ENCODE data around the gene LILRB4.
"Not testable (repeated sequence)": the region's sequence is repeated elsewhere in the genome, so short reads cannot be mapped to it uniquely, and the experiment has no call there.

Gene LILRB4

DNA sequence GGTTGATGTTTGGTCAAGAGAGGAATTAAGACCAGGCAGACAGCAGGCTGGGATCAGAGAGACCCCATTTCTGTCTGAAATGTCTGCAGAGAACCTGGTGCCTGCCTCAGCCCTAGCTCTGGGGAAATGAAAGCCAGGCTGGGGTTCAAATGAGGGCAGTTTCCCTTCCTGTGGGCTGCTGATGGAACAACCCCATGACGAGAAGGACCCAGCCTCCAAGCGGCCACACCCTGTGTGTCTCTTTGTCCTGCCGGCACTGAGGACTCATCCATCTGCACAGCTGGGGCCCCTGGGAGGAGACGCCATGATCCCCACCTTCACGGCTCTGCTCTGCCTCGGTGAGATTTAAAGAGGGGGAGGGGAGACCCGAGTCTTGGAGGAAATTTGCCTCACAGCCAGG, at the start of gene LILRB4:
TSS of gene LILRB4 (plus strand) at position 256 of the 400 bp plus-strand sequence. CDS start at position 305, 49 bp downstream.
- Histone ChIP-seq H3K36me3 (ENCODE audit: control insufficient read depth, insufficient read depth, low read length, severe bottlenecking) (no peaks in the 10 kb centered on the region), H3K27me3 (replicated peaks; ENCODE audit: control insufficient read depth, insufficient read depth, low read length) (no peaks in the 10 kb centered on the region), H3K9me3 (ENCODE audit: control insufficient read depth, low read length) (no peaks in the 10 kb centered on the region), H3K9ac (ENCODE audit: low read length) (no peak within 1 kb of the TSS), H3K4me1 (ENCODE audit: control insufficient read depth, insufficient read depth, low read length) (no peaks in the 10 kb centered on the region), H3K4me3 (ENCODE audit: low read length) (no peak within 1 kb of the TSS)
- DNase-seq (ENCODE audit: low read depth), result no peak

GRCh38 chr19:54614726-54615125, 48.1 kb upstream of the LILRB4 start:
- DNase-seq (ENCODE audit: low read depth), result no peak
- no peak overlapping the region for H3K9ac ChIP-seq (ENCODE audit: low read length)
- H3K4me3 ChIP-seq (ENCODE audit: low read length), result no peak overlapping the region
- H3K27me3 ChIP-seq (replicated peaks; ENCODE audit: control insufficient read depth, insufficient read depth, low read length), result no peaks in the 10 kb centered on the region
- H3K9me3 ChIP-seq (ENCODE audit: control insufficient read depth, low read length), result no peaks in the 10 kb centered on the region
- H3K36me3 ChIP-seq (ENCODE audit: control insufficient read depth, insufficient read depth, low read length, severe bottlenecking), result no peaks in the 10 kb centered on the region
- no peaks in the 10 kb centered on the region for H3K4me1 ChIP-seq (ENCODE audit: control insufficient read depth, insufficient read depth, low read length)

DNA sequence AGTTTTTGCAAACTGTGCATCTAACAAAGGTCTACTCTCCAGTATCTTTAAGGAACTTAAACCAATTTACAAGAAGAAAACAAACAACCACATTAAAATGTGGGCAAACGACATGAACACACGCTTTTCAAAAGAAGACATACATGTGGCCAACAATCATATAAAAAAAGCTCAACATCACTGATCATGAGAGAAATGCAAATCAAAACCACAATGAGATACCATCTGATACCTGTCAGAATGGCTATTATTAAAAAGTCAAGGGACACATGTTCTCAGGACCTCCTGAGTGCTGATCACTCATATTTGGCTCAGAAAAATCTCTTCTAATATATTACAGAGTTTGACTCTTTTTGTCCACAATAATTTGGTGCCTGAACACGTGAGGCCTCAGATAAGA, 46.7 kb upstream of the LILRB4 start:
- Histone ChIP-seq H3K27me3 (replicated peaks; ENCODE audit: control insufficient read depth, insufficient read depth, low read length) (no peaks in the 10 kb centered on the region), H3K4me1 (ENCODE audit: control insufficient read depth, insufficient read depth, low read length) (no peaks in the 10 kb centered on the region), H3K36me3 (ENCODE audit: control insufficient read depth, insufficient read depth, low read length, severe bottlenecking) (no peaks in the 10 kb centered on the region), H3K9me3 (ENCODE audit: control insufficient read depth, low read length) (no peaks in the 10 kb centered on the region), H3K9ac (ENCODE audit: low read length) (no peak overlapping the region), H3K4me3 (ENCODE audit: low read length) (no peak overlapping the region)
- no peak for DNase-seq (ENCODE audit: low read depth)

- Histone ChIP-seq H3K27me3 (replicated peaks; ENCODE audit: control insufficient read depth, insufficient read depth, low read length) (no peaks in the 10 kb centered on the region), H3K4me1 (ENCODE audit: control insufficient read depth, insufficient read depth, low read length) (no peaks in the 10 kb centered on the region), H3K4me3 (ENCODE audit: low read length) (no peak overlapping the region), H3K9me3 (ENCODE audit: control insufficient read depth, low read length) (no peaks in the 10 kb centered on the region), H3K36me3 (ENCODE audit: control insufficient read depth, insufficient read depth, low read length, severe bottlenecking) (no peaks in the 10 kb centered on the region), H3K9ac (ENCODE audit: low read length) (no peak overlapping the region)
- no peak for DNase-seq (ENCODE audit: low read depth)
Observed at GRCh38 chr19:54616821-54617560, 45.8 kb upstream of the LILRB4 start.

GRCh38 chr19:54620464-54620863, 42.3 kb upstream of the LILRB4 start:
- no peaks in the 10 kb centered on the region for H3K27me3 ChIP-seq (replicated peaks; ENCODE audit: control insufficient read depth, insufficient read depth, low read length)
- DNase-seq (ENCODE audit: low read depth), result no peak
- no peaks in the 10 kb centered on the region for H3K9me3 ChIP-seq (ENCODE audit: control insufficient read depth, low read length)
- no peak overlapping the region for H3K9ac ChIP-seq (ENCODE audit: low read length)
- no peaks in the 10 kb centered on the region for H3K36me3 ChIP-seq (ENCODE audit: control insufficient read depth, insufficient read depth, low read length, severe bottlenecking)
- H3K4me1 ChIP-seq (ENCODE audit: control insufficient read depth, insufficient read depth, low read length), result no peaks in the 10 kb centered on the region
- H3K4me3 ChIP-seq (ENCODE audit: low read length), result no peak overlapping the region

DNA sequence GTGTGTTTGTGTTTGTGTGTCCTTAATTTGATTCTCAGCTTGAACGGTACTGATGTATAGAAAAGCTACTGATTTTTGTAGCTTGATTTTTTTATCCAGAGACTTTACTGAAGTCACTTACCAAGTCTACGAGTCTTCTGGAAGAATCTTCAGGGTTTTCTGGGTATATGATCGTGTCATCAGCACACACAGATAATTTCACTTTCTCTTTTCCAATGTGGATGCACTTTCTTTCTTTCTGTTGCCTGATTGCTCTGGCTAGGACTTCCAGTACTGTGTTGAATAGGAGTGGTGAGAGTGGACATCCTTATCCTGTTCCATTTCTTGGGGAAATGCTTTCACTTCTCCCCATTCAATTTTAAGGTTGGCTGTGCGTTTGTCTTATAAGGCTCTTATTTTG, 40.4 kb upstream of the LILRB4 start:
- H3K36me3 ChIP-seq (ENCODE audit: control insufficient read depth, insufficient read depth, low read length, severe bottlenecking), result no peaks in the 10 kb centered on the region
- H3K9me3 ChIP-seq (ENCODE audit: control insufficient read depth, low read length), result no peaks in the 10 kb centered on the region

DNA sequence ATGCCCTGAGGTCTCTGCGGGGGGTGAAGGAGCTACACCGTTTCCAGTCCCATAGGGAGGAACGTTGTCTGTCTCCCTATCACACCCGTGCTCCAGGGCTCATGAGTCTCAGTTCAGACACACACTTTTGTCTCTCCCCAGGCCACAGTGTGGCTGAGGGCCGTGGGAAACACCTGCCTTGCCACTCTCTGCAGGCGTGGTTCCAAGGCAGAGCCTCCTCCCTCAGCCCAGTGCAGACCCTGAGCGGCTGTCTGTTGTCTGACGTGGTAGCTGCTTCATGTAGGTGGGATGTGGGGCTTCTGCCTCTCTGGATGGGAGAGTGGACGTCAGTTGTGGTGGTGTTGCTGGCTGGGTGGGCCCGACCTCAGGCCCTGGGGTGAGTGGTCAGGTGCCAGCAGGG, 38.6 kb upstream of the LILRB4 start:
- H3K9ac ChIP-seq (ENCODE audit: low read length); H3K27me3 ChIP-seq (replicated peaks; ENCODE audit: control insufficient read depth, insufficient read depth, low read length); H3K9me3 ChIP-seq (ENCODE audit: control insufficient read depth, low read length); DNase-seq (ENCODE audit: low read depth); H3K4me3 ChIP-seq (ENCODE audit: low read length); H3K36me3 ChIP-seq (ENCODE audit: control insufficient read depth, insufficient read depth, low read length, severe bottlenecking); H3K4me1 ChIP-seq (ENCODE audit: control insufficient read depth, insufficient read depth, low read length): not testable (repeated sequence)

More for the DNA sequence above, 40.4 kb upstream of the LILRB4 start:
- H3K4me3 ChIP-seq (ENCODE audit: low read length), result no peak overlapping the region
- no peak for DNase-seq (ENCODE audit: low read depth)
- H3K4me1 ChIP-seq (ENCODE audit: control insufficient read depth, insufficient read depth, low read length), result no peaks in the 10 kb centered on the region
- H3K9ac ChIP-seq (ENCODE audit: low read length), result no peak overlapping the region
- H3K27me3 ChIP-seq (replicated peaks; ENCODE audit: control insufficient read depth, insufficient read depth, low read length), result no peaks in the 10 kb centered on the region

- not testable (repeated sequence) for H3K9me3 ChIP-seq (ENCODE audit: control insufficient read depth, low read length); DNase-seq (ENCODE audit: low read depth); H3K36me3 ChIP-seq (ENCODE audit: control insufficient read depth, insufficient read depth, low read length, severe bottlenecking)
Observed at GRCh38 chr19:54624934-54625730, 37.7 kb upstream of the LILRB4 start.

GRCh38 chr19:54626757-54627156, 36.0 kb upstream of the LILRB4 start:
- H3K9ac ChIP-seq (ENCODE audit: low read length), result no peak overlapping the region
- no peaks in the 10 kb centered on the region for H3K27me3 ChIP-seq (replicated peaks; ENCODE audit: control insufficient read depth, insufficient read depth, low read length)
- no peaks in the 10 kb centered on the region for H3K9me3 ChIP-seq (ENCODE audit: control insufficient read depth, low read length)
- no peak overlapping the region for H3K4me3 ChIP-seq (ENCODE audit: low read length)
- no peaks in the 10 kb centered on the region for H3K4me1 ChIP-seq (ENCODE audit: control insufficient read depth, insufficient read depth, low read length)
- no peak for DNase-seq (ENCODE audit: low read depth)
- H3K36me3 ChIP-seq (ENCODE audit: control insufficient read depth, insufficient read depth, low read length, severe bottlenecking), result no peaks in the 10 kb centered on the region

More at GRCh38 chr19:54624934-54625730, 37.7 kb upstream of the LILRB4 start:
- not testable (repeated sequence) for H3K27me3 ChIP-seq (replicated peaks; ENCODE audit: control insufficient read depth, insufficient read depth, low read length); H3K4me1 ChIP-seq (ENCODE audit: control insufficient read depth, insufficient read depth, low read length); H3K4me3 ChIP-seq (ENCODE audit: low read length); H3K9ac ChIP-seq (ENCODE audit: low read length)

DNA sequence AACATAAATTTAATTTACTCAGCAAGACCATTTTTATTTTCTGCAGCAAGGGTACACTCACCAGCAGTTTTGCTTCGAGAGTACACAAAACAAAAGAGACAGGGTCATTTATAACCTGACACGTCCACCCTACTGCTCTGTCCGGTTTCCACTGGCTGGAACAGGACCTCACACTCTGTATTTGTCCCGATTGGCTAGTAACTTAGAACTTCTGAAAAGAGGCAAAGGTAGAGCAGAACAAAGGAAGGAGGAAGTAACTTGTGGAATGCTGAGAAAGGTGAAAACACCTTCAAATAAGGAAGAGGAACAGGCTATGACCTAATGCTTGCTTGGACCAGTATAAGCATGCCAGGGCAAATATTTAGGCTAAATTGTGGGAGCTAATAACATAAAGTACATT, 34.9 kb upstream of the LILRB4 start:
- H3K27me3 ChIP-seq (replicated peaks; ENCODE audit: control insufficient read depth, insufficient read depth, low read length); H3K9me3 ChIP-seq (ENCODE audit: control insufficient read depth, low read length); H3K36me3 ChIP-seq (ENCODE audit: control insufficient read depth, insufficient read depth, low read length, severe bottlenecking); H3K4me3 ChIP-seq (ENCODE audit: low read length); H3K9ac ChIP-seq (ENCODE audit: low read length); DNase-seq (ENCODE audit: low read depth); H3K4me1 ChIP-seq (ENCODE audit: control insufficient read depth, insufficient read depth, low read length): not testable (repeated sequence)

DNA sequence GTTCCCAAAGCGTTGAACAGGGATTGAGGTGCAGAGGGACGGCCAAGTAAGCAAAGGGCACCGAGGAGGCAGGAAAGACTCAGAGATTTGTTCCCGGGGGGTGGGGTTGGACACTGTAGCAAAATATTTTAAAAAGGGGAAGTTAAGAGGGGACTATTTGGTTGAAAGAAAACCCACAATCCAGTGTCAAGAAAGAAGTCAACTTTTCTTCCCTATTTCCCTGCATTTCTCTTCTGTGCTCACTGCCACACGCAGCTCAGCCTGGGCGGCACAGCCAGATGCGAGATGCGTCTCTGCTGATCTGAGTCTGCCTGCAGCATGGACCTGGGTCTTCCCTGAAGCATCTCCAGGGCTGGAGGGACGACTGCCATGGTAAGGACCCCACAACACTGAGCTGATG, 32.5 kb upstream of the LILRB4 start, which contains the start of gene LILRB1:
TSS of gene LILRB1 (plus strand) at position 223 of the 400 bp plus-strand sequence. CDS start 590 bp downstream, outside the sequence.
- not testable (repeated sequence) for H3K9ac ChIP-seq (ENCODE audit: low read length); H3K4me1 ChIP-seq (ENCODE audit: control insufficient read depth, insufficient read depth, low read length); DNase-seq (ENCODE audit: low read depth); H3K4me3 ChIP-seq (ENCODE audit: low read length); H3K27me3 ChIP-seq (replicated peaks; ENCODE audit: control insufficient read depth, insufficient read depth, low read length); H3K9me3 ChIP-seq (ENCODE audit: control insufficient read depth, low read length); H3K36me3 ChIP-seq (ENCODE audit: control insufficient read depth, insufficient read depth, low read length, severe bottlenecking)

Data from adipocyte (in vitro differentiated cells).